Neural progenitor cell (in vitro differentiated cells): ENCODE results near the gene PATJ. TPM values are rescaled to one million over a fixed set of nuclear protein-coding genes. Genes with fewer than 3 reads are reported as not detected.

Experiments used
- DNase-seq: peaks from one replicate; pipeline ENCODE4 v3.0.0-alpha.2; 2016; ENCODE audit warnings: low spot score
- H2AFZ ChIP-seq: fragments of 200-600 bp; sonication (generic); replicated peaks from 2 replicates; pipeline ENCODE4 v1.6.1; 2016; ENCODE audit warnings: antibody characterized with exemption
- H3F3A ChIP-seq: fragments of 200-600 bp; sonication (generic); 2 replicates; pipeline ENCODE4 v1.6.1; 2016; ENCODE audit warnings: antibody characterized with exemption, low read depth
- H3K27ac ChIP-seq: fragments of 200-600 bp; sonication (generic); 2 replicates; pipeline ENCODE4 v1.5.1; 2016; ENCODE audit warnings: mild to moderate bottlenecking
- H3K27me3 ChIP-seq: fragments of 200-600 bp; sonication (generic); 2 replicates; pipeline ENCODE4 v1.6.1; 2016; ENCODE audit warnings: mild to moderate bottlenecking, moderate library complexity
- H3K36me3 ChIP-seq: fragments of 200-600 bp; sonication (generic); 2 replicates; pipeline ENCODE4 v1.5.1; 2016
- H3K4me1 ChIP-seq: fragments of 200-600 bp; sonication (generic); 2 replicates; pipeline ENCODE4 v1.6.1; 2016; ENCODE audit warnings: mixed run types
- H3K4me2 ChIP-seq: fragments of 200-600 bp; sonication (generic); 2 replicates; pipeline ENCODE4 v1.6.1; 2016
- H3K4me3 ChIP-seq: fragments of 200-600 bp; sonication (generic); 2 replicates; pipeline ENCODE4 v1.5.1; 2016
- H3K79me2 ChIP-seq: fragments of 200-600 bp; sonication (generic); 2 replicates; pipeline ENCODE4 v1.6.1; 2016; ENCODE audit warnings: low read depth
- H3K9ac ChIP-seq: fragments of 200-600 bp; sonication (generic); 2 replicates; pipeline ENCODE4 v1.6.1; 2016
- H3K9me3 ChIP-seq: fragments of 200-600 bp; sonication (generic); 2 replicates; pipeline ENCODE4 v1.5.1; 2016; ENCODE audit warnings: low read depth
- H4K20me1 ChIP-seq: fragments of 200-600 bp; sonication (generic); 2 replicates; pipeline ENCODE4 v1.6.1; 2016; ENCODE audit warnings: low read depth
- H3K27ac Mint-ChIP-seq: 3 replicates; pipeline ENCODE4 v1.8.0; 2021; ENCODE audit warnings: mixed read lengths
- H3K27me3 Mint-ChIP-seq: 2 replicates; pipeline ENCODE4 v1.8.0; 2022; ENCODE audit warnings: low read depth, mild to moderate bottlenecking, inconsistent platforms, moderate library complexity, mixed read lengths; ENCODE audit not compliant: insufficient read depth
- H3K36me3 Mint-ChIP-seq: 3 replicates; pipeline ENCODE4 v1.8.0; 2021; ENCODE audit warnings: mixed read lengths
- H3K4me1 Mint-ChIP-seq: 3 replicates; pipeline ENCODE4 v1.8.0; 2021; ENCODE audit warnings: mixed read lengths
- H3K4me3 Mint-ChIP-seq: 3 replicates; pipeline ENCODE4 v1.8.0; 2021; ENCODE audit warnings: mild to moderate bottlenecking, moderate library complexity, mixed read lengths
- H3K9me3 Mint-ChIP-seq: 3 replicates; pipeline ENCODE4 v1.8.0; 2020; ENCODE audit warnings: mixed read lengths
- CTCF ChIP-seq: fragments of 200-600 bp; sonication (generic); IDR thresholded peaks from 2 replicates; pipeline ENCODE4 v1.5.1; 2017; ENCODE audit warnings: antibody characterized with exemption, mild to moderate bottlenecking
- EZH2 ChIP-seq: fragments of 200-600 bp; sonication (generic); IDR thresholded peaks from 2 replicates; pipeline ENCODE4 v1.6.1; 2017; ENCODE audit warnings: antibody characterized with exemption, mild to moderate bottlenecking, moderate library complexity
- EZH2phosphoT487 ChIP-seq: fragments of 200-600 bp; sonication (generic); IDR thresholded peaks from 2 replicates; pipeline ENCODE4 v1.6.1; 2017; ENCODE audit warnings: antibody characterized with exemption
- total RNA-seq: library from RNA; depleted of rRNA; stranded (reverse); fragments of >200 nt; gene quantifications from 2 replicates; pipeline ENCODE4 v1.2.3, GENCODE V29; 2015; ENCODE audit warnings: low replicate concordance

Gene PATJ
- total RNA-seq, 1 donor from 2014 or later: 24.8 TPM

DNA sequence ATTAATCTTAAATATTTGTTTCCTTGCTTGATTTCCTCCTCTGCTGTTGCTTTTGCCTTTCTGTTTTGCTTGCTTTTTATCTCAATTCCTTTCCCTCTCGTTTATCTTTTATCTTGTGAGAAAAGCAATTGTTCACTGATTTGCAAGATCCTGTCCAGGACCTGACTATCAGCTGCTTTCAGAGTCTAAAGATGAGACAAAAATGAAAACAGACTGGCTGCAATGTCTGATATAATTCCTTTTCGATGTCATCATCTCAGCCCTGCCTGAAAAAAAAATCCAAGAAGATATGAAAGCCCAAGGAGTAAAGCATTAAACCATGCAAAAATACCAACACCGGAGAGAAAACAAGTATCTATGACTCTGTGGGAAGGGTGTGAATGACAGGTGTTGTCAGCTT is 225.5 kb downstream of the PATJ start:
- Mint-ChIP-seq H3K9me3 (no peaks in the 10 kb centered on the region), H3K27me3 (no peaks in the 10 kb centered on the region), H3K27ac (no peak overlapping the region), H3K4me3 (no peak overlapping the region), H3K36me3 (peaks cover 2% of the 10 kb centered on the region), H3K4me1 (peaks cover 12% of the 10 kb centered on the region)
- Histone ChIP-seq H3K9me3 (peaks cover 4% of the 10 kb centered on the region), H4K20me1 (no peaks in the 10 kb centered on the region), H3K79me2 (no peaks in the 10 kb centered on the region), H3K4me2 (no peak overlapping the region), H3K9ac (no peak overlapping the region), H3K27ac (no peak overlapping the region), H3K4me1 (peaks cover 9% of the 10 kb centered on the region), H3F3A (no peaks in the 10 kb centered on the region), H2AFZ (no peak overlapping the region), H3K4me3 (no peak overlapping the region), H3K27me3 (no peaks in the 10 kb centered on the region), H3K36me3 (no peaks in the 10 kb centered on the region)
- no peak for TF ChIP-seq EZH2phosphoT487
- TF ChIP-seq CTCF: no peak
- TF ChIP-seq EZH2: no peak
- DNase-seq: no peak

DNA sequence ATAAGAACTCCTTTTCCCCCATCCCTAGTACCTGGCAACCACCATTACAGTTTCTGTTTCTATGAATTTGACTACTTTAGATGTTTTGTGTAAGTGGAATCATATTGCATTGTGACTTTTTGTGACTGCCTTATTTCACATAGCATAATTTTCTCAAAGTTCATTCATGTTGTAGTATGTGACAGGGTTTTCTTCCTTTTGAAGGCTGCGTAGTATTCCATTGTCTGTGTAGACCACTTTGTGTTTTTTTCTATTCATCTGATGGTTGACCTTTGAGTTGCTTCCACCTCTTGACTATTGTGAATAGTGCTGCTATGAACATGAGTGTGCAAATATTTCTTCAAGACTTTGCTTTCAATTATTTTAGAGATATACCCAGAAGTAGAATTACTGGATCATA is 226.6 kb downstream of the PATJ start:
- no peaks in the 10 kb centered on the region for H3K27me3 ChIP-seq
- Mint-ChIP-seq H3K36me3 (peaks cover 2% of the 10 kb centered on the region), H3K4me1 (peaks cover 17% of the 10 kb centered on the region), H3K27me3 (no peaks in the 10 kb centered on the region), H3K27ac (no peak overlapping the region), H3K4me3 (no peak overlapping the region), H3K9me3 (no peaks in the 10 kb centered on the region)
- no peaks in the 10 kb centered on the region for H4K20me1 ChIP-seq
- no peak overlapping the region for H3K27ac ChIP-seq
- TF ChIP-seq EZH2 (no peak), EZH2phosphoT487 (no peak), CTCF (no peak)
- no peaks in the 10 kb centered on the region for H3K36me3 ChIP-seq
- no peak overlapping the region for H3K4me3 ChIP-seq
- H3F3A ChIP-seq: no peaks in the 10 kb centered on the region
- no peak overlapping the region for H3K4me2 ChIP-seq
- H3K9me3 ChIP-seq: peaks cover 4% of the 10 kb centered on the region
- no peaks in the 10 kb centered on the region for H3K79me2 ChIP-seq
- no peak overlapping the region for H2AFZ ChIP-seq
- H3K9ac ChIP-seq: no peak overlapping the region
- no peak for DNase-seq
- peaks cover 9% of the 10 kb centered on the region for H3K4me1 ChIP-seq

- H4K20me1 ChIP-seq: no peaks in the 10 kb centered on the region
- H3K4me2 ChIP-seq: no peak overlapping the region
- no peak overlapping the region for H3K9ac ChIP-seq
- no peak overlapping the region for H3K4me3 ChIP-seq
- TF ChIP-seq EZH2: no peak
- no peak for TF ChIP-seq CTCF
- TF ChIP-seq EZH2phosphoT487: no peak
- DNase-seq: no peak
- Mint-ChIP-seq H3K36me3 (peaks cover 2% of the 10 kb centered on the region), H3K9me3 (no peaks in the 10 kb centered on the region), H3K4me1 (peaks cover 13% of the 10 kb centered on the region), H3K27ac (no peak overlapping the region), H3K4me3 (no peak overlapping the region), H3K27me3 (peaks cover 4% of the 10 kb centered on the region)
- no peak overlapping the region for H2AFZ ChIP-seq
- no peaks in the 10 kb centered on the region for H3F3A ChIP-seq
- peaks cover 4% of the 10 kb centered on the region for H3K9me3 ChIP-seq
- H3K4me1 ChIP-seq: no peaks in the 10 kb centered on the region
- H3K27ac ChIP-seq: peak overlapping the region; percentile 29
- no peaks in the 10 kb centered on the region for H3K36me3 ChIP-seq
- H3K79me2 ChIP-seq: no peaks in the 10 kb centered on the region
- H3K27me3 ChIP-seq: no peaks in the 10 kb centered on the region
These were observed 231.0 kb downstream of the PATJ start for GRCh38 chr1:61973100-61973837.
